MCF 10A (cell line): Measurements from ENCODE around the gene SHISA7. TPM values are rescaled to one million over a fixed set of nuclear protein-coding genes. Genes with fewer than 3 reads are reported as not detected.
"Not testable (repeated sequence)": the region's sequence is repeated elsewhere in the genome, so short reads cannot be mapped to it uniquely, and the experiment has no call there.

ENCODE experiments used
- BruUV-seq: library from RNA; stranded (reverse); fragments of 400-500 nt; replicated peaks from 2 replicates; lab custom pipeline; 2021; lab: Mats Ljungman, UMichigan
- CTCF ChIA-PET: fragments of 300-600 bp; sonication (Branson Sonifier 250); formaldehyde crosslinking; extraction: SDS; loops from one replicate; lab custom pipeline; 2021; ENCODE audit warnings: antibody characterized with exemption, inconsistent platforms; lab: Yijun Ruan, JAX
- POLR2A ChIA-PET: fragments of 300-600, 350-650 bp; sonication (Branson Sonifier 250); formaldehyde crosslinking; extraction: SDS; loops from one replicate; lab custom pipeline; 2020; ENCODE audit warnings: antibody characterized with exemption, inconsistent platforms; lab: Yijun Ruan, JAX
- DNase-seq: peaks from one replicate; pipeline ENCODE4 v3.0.0-alpha.2; 2018; ENCODE audit not compliant: unreplicated experiment
- H3K27ac Mint-ChIP-seq: one replicate; pipeline ENCODE4 v1.8.0; 2022; ENCODE audit warnings: mild to moderate bottlenecking, low read depth, mixed read lengths; ENCODE audit not compliant: unreplicated experiment
- H3K27me3 Mint-ChIP-seq: one replicate; pipeline ENCODE4 v1.8.0; 2022; ENCODE audit warnings: mixed read lengths; ENCODE audit not compliant: insufficient read depth, unreplicated experiment
- H3K36me3 Mint-ChIP-seq: one replicate; pipeline ENCODE4 v1.8.0; 2022; ENCODE audit warnings: mild to moderate bottlenecking, moderate library complexity, mixed read lengths; ENCODE audit not compliant: insufficient read depth, unreplicated experiment
- H3K4me1 Mint-ChIP-seq: one replicate; pipeline ENCODE4 v1.8.0; 2022; ENCODE audit warnings: mixed read lengths; ENCODE audit not compliant: insufficient read depth, unreplicated experiment
- H3K4me3 Mint-ChIP-seq: one replicate; pipeline ENCODE4 v1.8.0; 2022; ENCODE audit warnings: mild to moderate bottlenecking, moderate library complexity, mixed read lengths; ENCODE audit not compliant: unreplicated experiment
- H3K9me3 Mint-ChIP-seq: one replicate; pipeline ENCODE4 v1.8.0; 2022; ENCODE audit warnings: mixed read lengths; ENCODE audit not compliant: unreplicated experiment
- intact Hi-C: fragments of 100-400 bp; cut with micrococcal nuclease; formaldehyde crosslinking; loops from 2 replicates; pipeline ENCODE4 v1.14.1; 2022
- total RNA-seq: library from RNA; stranded (reverse); gene quantifications from 2 replicates; pipeline ENCODE4 v1.2.3, GENCODE V29; 2022
- TF ChIP-seq, protein P1 (sequence below): fragments of 200-600 bp; IDR thresholded peaks from one replicate; pipeline ENCODE4 v1.8.0; 2022; ENCODE audit warnings: antibody characterized with exemption, mild to moderate bottlenecking; ENCODE audit not compliant: unreplicated experiment

The SHISA7 gene
- total RNA-seq, 1 experiment from 2014 or later: not detected

DNA sequence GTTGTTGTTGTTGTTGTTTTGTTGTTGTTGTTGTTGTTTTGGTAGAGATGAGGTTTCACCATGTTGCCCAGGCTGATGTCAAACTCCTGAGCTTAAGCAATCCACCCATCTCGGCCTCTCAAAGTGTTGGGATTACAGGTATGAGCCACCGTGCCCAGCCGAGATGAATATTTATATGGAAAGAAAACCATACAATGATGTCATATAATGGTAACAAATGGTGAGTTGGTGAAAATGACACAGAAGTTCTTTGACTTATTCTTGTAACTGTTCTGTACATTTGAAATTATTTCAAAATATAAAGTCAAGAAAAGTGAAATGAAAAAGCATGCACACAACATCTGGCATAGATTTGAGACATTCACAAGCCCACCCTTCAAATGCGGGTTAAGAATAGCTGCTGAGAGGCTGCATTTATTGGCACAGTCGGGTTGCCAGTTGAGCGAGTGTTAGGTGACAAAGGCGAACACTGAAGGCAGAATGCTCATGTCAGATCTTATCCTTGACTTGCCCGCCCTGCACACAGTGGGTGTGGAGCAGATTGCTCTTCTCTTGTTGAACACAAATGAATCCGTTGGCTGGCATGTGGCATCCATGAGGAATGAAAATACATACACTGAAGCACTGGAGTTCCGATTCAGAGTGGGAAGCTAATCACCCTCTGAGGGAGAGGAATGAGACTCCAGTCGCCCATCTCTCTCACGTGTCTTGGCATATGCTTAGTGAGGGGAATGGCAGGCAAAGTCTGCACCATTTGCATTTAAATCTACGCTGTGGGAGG, 19.7 kb downstream of the SHISA7 start:
- DNase-seq: no peak
- no peak overlapping the region for H3K4me3 Mint-ChIP-seq
- ChIA-PET CTCF (interaction anchor here (0.9 kb wide), 1 partner anchor 288 kb away, joined by 3 read pairs; no protein-coding TSS in a partner anchor), POLR2A (interaction anchor here (1.0 kb wide), 1 partner anchor 14 kb away, joined by 3 read pairs; no protein-coding TSS in a partner anchor)
- TF ChIP-seq, protein P1, sequence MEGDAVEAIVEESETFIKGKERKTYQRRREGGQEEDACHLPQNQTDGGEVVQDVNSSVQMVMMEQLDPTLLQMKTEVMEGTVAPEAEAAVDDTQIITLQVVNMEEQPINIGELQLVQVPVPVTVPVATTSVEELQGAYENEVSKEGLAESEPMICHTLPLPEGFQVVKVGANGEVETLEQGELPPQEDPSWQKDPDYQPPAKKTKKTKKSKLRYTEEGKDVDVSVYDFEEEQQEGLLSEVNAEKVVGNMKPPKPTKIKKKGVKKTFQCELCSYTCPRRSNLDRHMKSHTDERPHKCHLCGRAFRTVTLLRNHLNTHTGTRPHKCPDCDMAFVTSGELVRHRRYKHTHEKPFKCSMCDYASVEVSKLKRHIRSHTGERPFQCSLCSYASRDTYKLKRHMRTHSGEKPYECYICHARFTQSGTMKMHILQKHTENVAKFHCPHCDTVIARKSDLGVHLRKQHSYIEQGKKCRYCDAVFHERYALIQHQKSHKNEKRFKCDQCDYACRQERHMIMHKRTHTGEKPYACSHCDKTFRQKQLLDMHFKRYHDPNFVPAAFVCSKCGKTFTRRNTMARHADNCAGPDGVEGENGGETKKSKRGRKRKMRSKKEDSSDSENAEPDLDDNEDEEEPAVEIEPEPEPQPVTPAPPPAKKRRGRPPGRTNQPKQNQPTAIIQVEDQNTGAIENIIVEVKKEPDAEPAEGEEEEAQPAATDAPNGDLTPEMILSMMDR: no peak
- no peaks in the 10 kb centered on the region for H3K9me3 Mint-ChIP-seq
- no peaks in the 10 kb centered on the region for H3K36me3 Mint-ChIP-seq
- intact Hi-C loops: no loop called here
- no TSS peak for BruUV-seq
- H3K4me1 Mint-ChIP-seq: no peaks in the 10 kb centered on the region
- no peak overlapping the region for H3K27ac Mint-ChIP-seq
- peaks cover 12% of the 10 kb centered on the region for H3K27me3 Mint-ChIP-seq

GRCh38 chr19:55421281-55421680, 21.8 kb downstream of the SHISA7 start:
- H3K4me3 Mint-ChIP-seq, H3K4me1 Mint-ChIP-seq, H3K27ac Mint-ChIP-seq, BruUV-seq, H3K36me3 Mint-ChIP-seq, H3K9me3 Mint-ChIP-seq, DNase-seq, POLR2A ChIA-PET, intact Hi-C loops: not testable (repeated sequence)
- H3K27me3 Mint-ChIP-seq: peaks cover 12% of the 10 kb centered on the region
- CTCF ChIA-PET: interaction anchor here (0.6 kb wide), 2 partner anchors 38 to 118 kb away, joined by 3 read pairs; no protein-coding TSS in a partner anchor

DNA sequence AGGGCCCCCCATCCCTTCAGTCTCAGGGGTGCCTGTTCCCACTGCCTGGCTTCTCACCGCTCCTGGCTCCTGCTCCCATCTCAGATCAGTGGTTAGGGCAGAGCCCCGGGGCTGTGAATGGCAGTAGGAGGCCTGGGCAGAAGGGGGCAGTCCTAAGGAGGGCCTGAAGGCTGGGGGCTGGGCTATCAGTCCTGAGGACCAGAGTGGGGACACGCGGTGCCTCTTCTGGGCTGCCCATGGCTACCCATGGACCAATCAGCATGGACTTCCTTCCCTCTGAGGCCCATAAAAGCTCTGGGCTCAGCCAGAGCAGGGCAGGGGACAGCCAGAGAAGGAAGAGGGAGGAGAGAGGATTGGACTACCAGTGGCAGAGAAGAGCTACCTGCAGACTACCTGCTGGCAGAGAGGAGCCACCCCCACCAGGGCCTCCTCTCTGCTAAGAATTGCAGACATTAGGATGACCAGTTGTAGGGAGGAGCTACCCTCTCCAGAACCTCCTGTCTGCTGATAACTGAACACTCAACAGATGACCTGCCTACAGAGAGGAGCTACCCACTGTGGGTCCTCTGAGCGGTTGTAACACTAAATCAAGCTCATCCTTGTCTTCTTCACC, 23.4 kb downstream of the SHISA7 start:
- TF ChIP-seq, protein P1: no peak
- ChIA-PET POLR2A (interaction anchor here (0.7 kb wide), 1 partner anchor 17 kb away, joined by 3 read pairs; no protein-coding TSS in a partner anchor), CTCF (interaction anchor here (0.5 to 4.4 kb wide), 10 partner anchors 8 to 279 kb away, joined by 3 to 29 read pairs (median 4); no protein-coding TSS in a partner anchor)
- BruUV-seq: no TSS peak
- no peak for DNase-seq
- no peaks in the 10 kb centered on the region for H3K9me3 Mint-ChIP-seq
- H3K27me3 Mint-ChIP-seq: peaks cover 4% of the 10 kb centered on the region
- H3K4me3 Mint-ChIP-seq: no peak overlapping the region
- no peaks in the 10 kb centered on the region for H3K36me3 Mint-ChIP-seq
- no peaks in the 10 kb centered on the region for H3K4me1 Mint-ChIP-seq
- H3K27ac Mint-ChIP-seq: no peak overlapping the region
- intact Hi-C loops: loop anchor here (10.0 kb wide), 1 partner anchor 85 kb away; no protein-coding TSS in a partner anchor

DNA sequence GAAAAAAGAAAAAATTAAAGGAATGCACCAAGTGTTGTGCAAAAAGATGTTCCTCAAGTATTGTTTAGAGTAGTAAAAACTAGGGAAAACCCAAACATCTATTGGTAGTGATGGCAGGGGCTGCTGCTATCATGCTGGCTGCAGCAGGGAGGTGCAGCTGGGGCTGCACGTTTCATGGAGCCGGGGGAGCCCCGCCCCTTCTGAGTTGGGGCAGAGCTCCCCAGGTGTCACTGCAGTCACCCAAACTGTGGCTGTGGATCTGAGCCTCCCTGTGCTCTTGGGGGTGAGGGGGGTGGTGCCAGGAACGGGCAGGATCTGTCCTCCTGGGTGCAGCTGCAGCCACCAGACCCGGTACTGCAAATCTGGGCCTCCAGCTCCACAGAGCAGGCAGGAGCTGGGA, 24.0 kb downstream of the SHISA7 start:
- ChIA-PET POLR2A (interaction anchor here (1.4 kb wide), 1 partner anchor 12 kb away, joined by 3 read pairs; the partner anchor contains the start of gene UBE2S), CTCF (interaction anchor here (0.6 to 4.4 kb wide), 18 partner anchors 9 to 286 kb away, joined by 3 to 29 read pairs (median 5); no protein-coding TSS in a partner anchor)
- no peaks in the 10 kb centered on the region for H3K4me1 Mint-ChIP-seq
- H3K36me3 Mint-ChIP-seq: no peaks in the 10 kb centered on the region
- H3K27ac Mint-ChIP-seq: no peak overlapping the region
- DNase-seq: no peak
- TF ChIP-seq, protein P1: no peak
- no peaks in the 10 kb centered on the region for H3K27me3 Mint-ChIP-seq
- no TSS peak for BruUV-seq
- no peaks in the 10 kb centered on the region for H3K9me3 Mint-ChIP-seq
- H3K4me3 Mint-ChIP-seq: no peak overlapping the region
- intact Hi-C loops: loop anchor here (10.0 kb wide), 1 partner anchor 86 kb away; no protein-coding TSS in a partner anchor
